Measurements from ENCODE around the gene CD38.

DNA sequence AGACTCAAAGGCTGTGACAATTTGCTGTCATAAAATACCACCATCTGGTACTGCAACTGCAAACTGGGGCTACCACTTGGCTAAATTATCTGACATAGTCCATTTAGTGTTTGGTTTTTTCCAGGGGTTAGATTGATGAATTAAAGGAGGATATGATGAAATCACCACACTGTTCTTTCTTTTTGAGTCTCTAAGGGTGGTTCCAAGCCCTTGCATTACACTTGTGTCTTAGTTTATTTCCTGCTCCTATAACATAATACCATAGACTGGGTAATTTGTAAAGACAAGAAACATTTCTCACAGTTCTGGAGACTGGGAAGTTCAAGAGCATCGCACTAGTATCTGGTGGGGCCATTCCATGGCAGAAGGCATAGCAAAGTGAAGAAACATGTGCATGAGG, 32.0 kb upstream of the CD38 start:
- TF ChIP-seq, protein P1, sequence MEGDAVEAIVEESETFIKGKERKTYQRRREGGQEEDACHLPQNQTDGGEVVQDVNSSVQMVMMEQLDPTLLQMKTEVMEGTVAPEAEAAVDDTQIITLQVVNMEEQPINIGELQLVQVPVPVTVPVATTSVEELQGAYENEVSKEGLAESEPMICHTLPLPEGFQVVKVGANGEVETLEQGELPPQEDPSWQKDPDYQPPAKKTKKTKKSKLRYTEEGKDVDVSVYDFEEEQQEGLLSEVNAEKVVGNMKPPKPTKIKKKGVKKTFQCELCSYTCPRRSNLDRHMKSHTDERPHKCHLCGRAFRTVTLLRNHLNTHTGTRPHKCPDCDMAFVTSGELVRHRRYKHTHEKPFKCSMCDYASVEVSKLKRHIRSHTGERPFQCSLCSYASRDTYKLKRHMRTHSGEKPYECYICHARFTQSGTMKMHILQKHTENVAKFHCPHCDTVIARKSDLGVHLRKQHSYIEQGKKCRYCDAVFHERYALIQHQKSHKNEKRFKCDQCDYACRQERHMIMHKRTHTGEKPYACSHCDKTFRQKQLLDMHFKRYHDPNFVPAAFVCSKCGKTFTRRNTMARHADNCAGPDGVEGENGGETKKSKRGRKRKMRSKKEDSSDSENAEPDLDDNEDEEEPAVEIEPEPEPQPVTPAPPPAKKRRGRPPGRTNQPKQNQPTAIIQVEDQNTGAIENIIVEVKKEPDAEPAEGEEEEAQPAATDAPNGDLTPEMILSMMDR (IDR thresholded peaks at IDR 0.05) = no peak
- no peak for TF ChIP-seq ZFX (IDR thresholded peaks at IDR 0.05; ENCODE audit: borderline replicate concordance)

All from 22Rv1 (cell line).